ENCODE results near the gene ATP6V1C2. TPM values are rescaled to one million over a fixed set of nuclear protein-coding genes. Genes with fewer than 3 reads are reported as not detected.

The ATP6V1C2 gene
- total and polyA plus RNA-seq, 2 donors from 2014 or later: 4.2 to 38.0 TPM

DNA sequence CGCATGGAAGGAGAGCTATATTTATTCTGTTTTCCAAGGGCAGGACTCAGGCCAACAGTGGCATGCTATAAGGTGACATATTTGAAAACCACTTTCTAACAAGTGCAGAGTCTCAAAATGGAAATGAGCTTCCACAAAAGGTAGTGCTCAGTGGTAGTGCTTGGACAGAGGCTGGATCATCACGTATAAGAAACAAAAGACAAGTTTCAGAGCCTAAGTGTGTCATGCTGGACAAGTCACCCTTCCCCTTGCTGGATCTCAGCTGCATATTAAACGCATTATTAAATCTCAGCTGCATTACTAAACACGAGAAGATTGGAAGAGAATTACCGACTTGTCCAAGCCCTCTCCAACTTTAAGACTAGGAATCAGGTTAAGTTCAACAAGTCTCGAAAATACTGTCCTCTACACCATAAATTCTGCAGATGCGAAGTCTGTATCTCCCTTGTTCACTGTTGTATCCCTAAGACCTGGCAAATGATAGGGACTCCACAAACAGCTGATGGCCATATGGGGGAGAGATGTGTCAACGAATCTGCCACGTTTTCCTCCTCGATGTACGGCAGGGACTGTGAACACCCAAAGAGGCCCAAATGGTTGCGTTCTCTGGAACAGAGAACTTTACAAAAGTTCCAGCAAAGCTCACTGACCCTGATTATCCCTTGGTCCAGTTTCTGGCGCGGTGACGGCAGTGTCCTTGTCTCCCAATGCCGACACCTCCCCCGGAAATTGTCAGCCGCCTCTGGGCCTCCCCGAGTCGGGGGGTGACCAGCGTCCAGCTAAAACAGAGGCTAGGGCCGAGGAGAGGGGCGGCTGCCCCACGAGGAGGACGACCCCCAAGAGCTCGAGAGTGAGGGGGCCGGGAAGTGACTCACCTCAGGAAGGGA is 32.3 kb upstream of the ATP6V1C2 start:
- peak in 2 of 5 donors; percentile 11 to 84 for DNase-seq
- H3K27me3 ChIP-seq (ENCODE audit: control insufficient read depth, insufficient read depth, low read length): no peaks in the 10 kb centered on the region
- H3K9ac ChIP-seq (ENCODE audit: low read length in 3 of 3): peak overlapping the region; percentile 52 to 87 (median 74)
- H3K4me3 ChIP-seq (ENCODE audit: low read length in 3 of 3): peak overlapping the region; percentile 83 to 96 (median 91)
- peaks cover 0 to 14% (median 0%) of the 10 kb centered on the region in 3 donors for H3K4me1 ChIP-seq (ENCODE audit: control insufficient read depth in 2 of 3, insufficient read depth in 2 of 3, low read depth in 1 of 3, low read length in 3 of 3)
- H3K36me3 ChIP-seq (ENCODE audit: control insufficient read depth in 2 of 3, insufficient read depth in 3 of 3, low read length in 3 of 3): no peaks in the 10 kb centered on the region
- no peaks in the 10 kb centered on the region for H3K9me3 ChIP-seq (ENCODE audit: control insufficient read depth in 2 of 3, insufficient read depth in 1 of 3, low read length in 3 of 3)
- no peak for FAIRE-seq
- peak overlapping the region; percentile 76 to 82 for H3K27ac ChIP-seq (ENCODE audit: low read depth in 2 of 2, low read length in 2 of 2)
- TF ChIP-seq, protein P1, sequence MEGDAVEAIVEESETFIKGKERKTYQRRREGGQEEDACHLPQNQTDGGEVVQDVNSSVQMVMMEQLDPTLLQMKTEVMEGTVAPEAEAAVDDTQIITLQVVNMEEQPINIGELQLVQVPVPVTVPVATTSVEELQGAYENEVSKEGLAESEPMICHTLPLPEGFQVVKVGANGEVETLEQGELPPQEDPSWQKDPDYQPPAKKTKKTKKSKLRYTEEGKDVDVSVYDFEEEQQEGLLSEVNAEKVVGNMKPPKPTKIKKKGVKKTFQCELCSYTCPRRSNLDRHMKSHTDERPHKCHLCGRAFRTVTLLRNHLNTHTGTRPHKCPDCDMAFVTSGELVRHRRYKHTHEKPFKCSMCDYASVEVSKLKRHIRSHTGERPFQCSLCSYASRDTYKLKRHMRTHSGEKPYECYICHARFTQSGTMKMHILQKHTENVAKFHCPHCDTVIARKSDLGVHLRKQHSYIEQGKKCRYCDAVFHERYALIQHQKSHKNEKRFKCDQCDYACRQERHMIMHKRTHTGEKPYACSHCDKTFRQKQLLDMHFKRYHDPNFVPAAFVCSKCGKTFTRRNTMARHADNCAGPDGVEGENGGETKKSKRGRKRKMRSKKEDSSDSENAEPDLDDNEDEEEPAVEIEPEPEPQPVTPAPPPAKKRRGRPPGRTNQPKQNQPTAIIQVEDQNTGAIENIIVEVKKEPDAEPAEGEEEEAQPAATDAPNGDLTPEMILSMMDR (IDR thresholded peaks at IDR 0.05; ENCODE audit: borderline replicate concordance, extremely low read depth, insufficient read depth): no peak
- intact Hi-C loops (cut with DNase I): no loop called here

DNA sequence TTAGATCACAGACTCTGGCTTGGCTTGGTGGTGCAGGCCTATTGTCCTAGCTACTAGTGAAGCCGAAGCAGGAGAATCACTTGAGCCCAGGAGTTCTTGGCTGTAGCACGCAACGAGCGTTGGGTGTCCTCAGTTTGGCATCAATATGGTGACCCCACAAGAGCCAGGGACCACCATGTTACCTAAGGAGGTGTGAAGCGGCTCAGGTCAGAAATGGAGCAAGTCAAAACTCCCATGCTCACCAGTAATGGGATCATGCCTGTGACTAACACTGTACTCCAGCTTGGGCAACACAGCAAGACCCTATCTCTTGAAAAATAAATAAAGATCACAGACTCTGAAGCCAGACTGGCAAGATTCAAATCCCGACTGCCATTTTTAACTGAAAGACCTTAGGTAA is 29.9 kb upstream of the ATP6V1C2 start:
- peaks cover 0 to 14% (median 0%) of the 10 kb centered on the region in 3 donors for H3K4me1 ChIP-seq (ENCODE audit: control insufficient read depth in 2 of 3, insufficient read depth in 2 of 3, low read depth in 1 of 3, low read length in 3 of 3)
- DNase-seq: no peak
- TF ChIP-seq, protein P1 (IDR thresholded peaks at IDR 0.05; ENCODE audit: borderline replicate concordance, extremely low read depth, insufficient read depth): no peak
- no peaks in the 10 kb centered on the region for H3K36me3 ChIP-seq (ENCODE audit: control insufficient read depth in 2 of 3, insufficient read depth in 3 of 3, low read length in 3 of 3)
- H3K27me3 ChIP-seq (ENCODE audit: control insufficient read depth, insufficient read depth, low read length): no peaks in the 10 kb centered on the region
- H3K27ac ChIP-seq (ENCODE audit: low read depth in 2 of 2, low read length in 2 of 2): no peak overlapping the region
- no peak for FAIRE-seq
- intact Hi-C loops (cut with DNase I): no loop called here
- no peak overlapping the region for H3K9ac ChIP-seq (ENCODE audit: low read length in 3 of 3)
- H3K9me3 ChIP-seq (ENCODE audit: control insufficient read depth in 2 of 3, insufficient read depth in 1 of 3, low read length in 3 of 3): no peaks in the 10 kb centered on the region
- no peak overlapping the region for H3K4me3 ChIP-seq (ENCODE audit: low read length in 3 of 3)

DNA sequence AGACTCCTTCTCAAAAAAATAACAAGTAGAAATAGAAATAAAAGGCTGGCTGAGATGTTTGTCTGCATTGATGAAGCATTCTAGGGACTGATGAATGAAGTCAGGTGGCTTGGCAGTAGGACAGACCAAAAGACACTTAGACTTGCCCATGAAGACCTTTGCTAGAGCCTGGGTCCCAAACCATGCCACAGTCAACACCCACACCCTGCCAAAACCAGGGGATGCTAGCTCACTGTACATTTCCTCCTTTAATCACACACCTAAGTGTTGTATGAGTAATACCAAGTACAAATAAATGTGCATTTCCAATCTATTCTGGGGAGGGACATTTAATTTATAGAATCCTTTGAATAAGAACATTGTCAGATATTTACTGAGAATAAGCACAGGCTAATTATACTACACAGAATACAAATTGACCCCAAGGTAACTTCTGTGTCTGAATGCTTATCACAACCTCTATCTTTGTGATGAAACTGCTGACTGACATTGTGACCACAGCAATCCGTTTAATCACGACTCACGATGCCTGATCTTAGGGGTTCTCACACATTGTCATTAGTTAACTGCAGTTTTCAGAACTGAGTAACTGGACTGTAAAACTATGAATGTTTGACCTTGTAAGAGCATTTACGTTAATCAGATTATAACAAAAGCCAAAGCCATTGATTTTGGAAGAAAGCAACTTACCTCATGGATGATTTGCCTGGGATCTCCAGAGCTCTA is 21.2 kb upstream of the ATP6V1C2 start:
- H3K36me3 ChIP-seq (ENCODE audit: control insufficient read depth in 2 of 3, insufficient read depth in 3 of 3, low read length in 3 of 3): no peaks in the 10 kb centered on the region
- TF ChIP-seq, protein P1 (IDR thresholded peaks at IDR 0.05; ENCODE audit: borderline replicate concordance, extremely low read depth, insufficient read depth): no peak
- H3K9ac ChIP-seq (ENCODE audit: low read length in 3 of 3): no peak overlapping the region
- no peak for FAIRE-seq
- H3K27me3 ChIP-seq (ENCODE audit: control insufficient read depth, insufficient read depth, low read length): no peaks in the 10 kb centered on the region
- no peak for DNase-seq
- H3K4me3 ChIP-seq (ENCODE audit: low read length in 3 of 3): no peak overlapping the region
- no peaks in the 10 kb centered on the region for H3K4me1 ChIP-seq (ENCODE audit: control insufficient read depth in 2 of 3, insufficient read depth in 2 of 3, low read depth in 1 of 3, low read length in 3 of 3)
- intact Hi-C loops (cut with DNase I): no loop called here
- no peaks in the 10 kb centered on the region for H3K9me3 ChIP-seq (ENCODE audit: control insufficient read depth in 2 of 3, insufficient read depth in 1 of 3, low read length in 3 of 3)
- no peak overlapping the region for H3K27ac ChIP-seq (ENCODE audit: low read depth in 2 of 2, low read length in 2 of 2)

All from kidney (tissue), 14 donors.